Prostate gland (tissue), 2 donors: Measurements from ENCODE around the gene SHISA4. TPM values are rescaled to one million over a fixed set of nuclear protein-coding genes. Genes with fewer than 3 reads are reported as not detected.

Source experiments
- DNase-seq: peaks from one replicate; pipeline ENCODE4 v3.0.0-alpha.2; 2019; ENCODE audit warnings: low spot score
- H3K27ac ChIP-seq, 2 donors: fragments of 200-600 bp; sonication (generic); 2 replicates each; pipeline ENCODE4 v1.5.1; 2017 to 2019
- H3K27me3 ChIP-seq: fragments of 200-600 bp; sonication (generic); replicated peaks from 2 replicates; pipeline ENCODE4 v1.5.1; 2019; ENCODE audit not compliant: insufficient read depth
- H3K36me3 ChIP-seq, 2 donors: fragments of 200-600 bp; sonication (generic); 1 replicate in 1 of 2; 2 replicates in 1 of 2; pipeline versions ENCODE4 v1.5.1 to v1.8.1; 2017 to 2019
- H3K4me1 ChIP-seq: fragments of 200-600 bp; sonication (generic); replicated peaks from 2 replicates; pipeline ENCODE4 v1.5.1; 2019
- H3K4me3 ChIP-seq, 2 donors: fragments of 200-600 bp; sonication (generic); 2 replicates each; pipeline ENCODE4 v1.5.1; 2017 to 2019
- H3K9me3 ChIP-seq: fragments of 200-600 bp; sonication (generic); 2 replicates; pipeline ENCODE4 v1.5.1; 2017
- CTCF ChIP-seq, 4 experiments: fragments of 200-600 bp in 2 of 4; fragments of 450-650 bp in 2 of 4; sonication (generic) in 2 of 4; IDR thresholded peaks; 1 replicate in 3 of 4; 2 replicates in 1 of 4; pipeline ENCODE4 v1.5.1; 2016 to 2019; ENCODE audit warnings: antibody characterized with exemption in 4 of 4, mild to moderate bottlenecking in 2 of 4, moderate library complexity in 2 of 4
- POLR2A ChIP-seq: fragments of 450-650 bp; IDR thresholded peaks from one replicate; pipeline ENCODE4 v1.6.1; 2016; ENCODE audit warnings: antibody characterized with exemption, mild to moderate bottlenecking
- POLR2AphosphoS5 ChIP-seq: sonication (generic); formaldehyde crosslinking; IDR thresholded peaks from one replicate; pipeline ENCODE4 v1.6.1; 2017; ENCODE audit warnings: antibody characterized with exemption
- WGBS: methylation state at CpG from one replicate; pipeline ENCODE4 v1.1.5; 2018; 5-methylcytosine and 5-hydroxymethylcytosine counted together
- intact Hi-C: fragments of 100-400 bp; cut with DNase I; formaldehyde crosslinking; loops from one replicate; pipeline ENCODE4 v1.14.2; 2022
- total RNA-seq, 2 donors: library from RNA; depleted of rRNA; stranded (reverse); fragments of >200 nt; gene quantifications; one replicate each; pipeline ENCODE4 v1.1.0, GENCODE V29; 2016

SHISA4 gene
- total RNA-seq, 2 donors from 2014 or later: 24.5 to 61.9 TPM

GRCh38 chr1:201892211-201892610 lies 3.5 kb downstream of the SHISA4 start:
- H3K4me3 ChIP-seq: no peak overlapping the region
- no peak for TF ChIP-seq POLR2AphosphoS5
- TF ChIP-seq POLR2A: no peak
- TF ChIP-seq CTCF (IDR thresholded peaks at IDR 0.05): no peak
- no peaks in the 10 kb centered on the region for H3K9me3 ChIP-seq
- WGBS: 80% methylated on average over 6 of the region's 6 CpGs
- DNase-seq: no peak
- intact Hi-C loops: loop anchor here (10.0 kb wide), 1 partner anchor 243 kb away; no protein-coding TSS in a partner anchor
- H3K27me3 ChIP-seq: no peaks in the 10 kb centered on the region
- no peaks in the 10 kb centered on the region for H3K4me1 ChIP-seq
- H3K36me3 ChIP-seq: no peaks in the 10 kb centered on the region
- no peak overlapping the region for H3K27ac ChIP-seq

GRCh38 chr1:201893431-201893830 lies 4.7 kb downstream of the SHISA4 start:
- Histone ChIP-seq H3K36me3 (no peaks in the 10 kb centered on the region), H3K27ac (no peak overlapping the region), H3K4me3 (no peak overlapping the region), H3K27me3 (no peaks in the 10 kb centered on the region), H3K4me1 (no peaks in the 10 kb centered on the region), H3K9me3 (no peaks in the 10 kb centered on the region)
- intact Hi-C loops: loop anchor here (10.0 kb wide), 1 partner anchor 241 kb away; no protein-coding TSS in a partner anchor
- 61% methylated on average over 3 of the region's 3 CpGs for whole genome bisulfite sequencing
- DNase-seq: no peak
- no peak for TF ChIP-seq POLR2AphosphoS5
- no peak for TF ChIP-seq CTCF (IDR thresholded peaks at IDR 0.05)
- TF ChIP-seq POLR2A: no peak

- H3K27me3 ChIP-seq: no peaks in the 10 kb centered on the region
- 63% methylated on average over 5 of the region's 5 CpGs for WGBS
- intact Hi-C loops: loop anchor here (10.0 kb wide), 1 partner anchor 240 kb away; no protein-coding TSS in a partner anchor
- no peaks in the 10 kb centered on the region for H3K4me1 ChIP-seq
- TF ChIP-seq POLR2A: no peak
- TF ChIP-seq CTCF (IDR thresholded peaks at IDR 0.05): no peak
- H3K36me3 ChIP-seq: no peaks in the 10 kb centered on the region
- no peaks in the 10 kb centered on the region for H3K9me3 ChIP-seq
- no peak overlapping the region for H3K4me3 ChIP-seq
- DNase-seq: no peak
- no peak overlapping the region for H3K27ac ChIP-seq
Measured at GRCh38 chr1:201894343-201895119, 5.8 kb downstream of the SHISA4 start.

GRCh38 chr1:201895120-201895665 lies 6.5 kb downstream of the SHISA4 start:
- Histone ChIP-seq H3K9me3 (no peaks in the 10 kb centered on the region), H3K4me3 (no peak overlapping the region), H3K27ac (no peak overlapping the region), H3K36me3 (no peaks in the 10 kb centered on the region), H3K27me3 (no peaks in the 10 kb centered on the region), H3K4me1 (no peaks in the 10 kb centered on the region)
- intact Hi-C loops: loop anchor here (10.0 kb wide), 1 partner anchor 240 kb away; no protein-coding TSS in a partner anchor
- TF ChIP-seq POLR2A (no peak), POLR2AphosphoS5 (no peak)
- WGBS: 69% methylated on average over 7 of the region's 7 CpGs
- DNase-seq: no peak

GRCh38 chr1:201895913-201896807 lies 7.5 kb downstream of the SHISA4 start:
- WGBS: 11% methylated on average over 10 of the region's 10 CpGs
- TF ChIP-seq POLR2AphosphoS5: peak; percentile 64
- TF ChIP-seq POLR2A: no peak
- TF ChIP-seq CTCF (IDR thresholded peaks at IDR 0.05): peak; percentile 74 to 96 (median 92)
- H3K27ac ChIP-seq: peak overlapping the region; percentile 54 to 59
- H3K36me3 ChIP-seq: no peaks in the 10 kb centered on the region
- H3K4me1 ChIP-seq: no peaks in the 10 kb centered on the region
- intact Hi-C loops: loop anchor here (2.0 to 10.0 kb wide), 2 partner anchors 51 to 239 kb away; partner anchors contain the start of gene LMOD1
- no peaks in the 10 kb centered on the region for H3K9me3 ChIP-seq
- no peaks in the 10 kb centered on the region for H3K27me3 ChIP-seq
- no peak overlapping the region for H3K4me3 ChIP-seq
- peak; percentile 81 for DNase-seq
